Hepatocyte (in vitro differentiated cells): ENCODE results near the gene CCDC86. TPM values are rescaled to one million over a fixed set of nuclear protein-coding genes. Genes with fewer than 3 reads are reported as not detected.

Experiments used
- DNase-seq: peaks from one replicate; pipeline ENCODE4 v3.0.0-alpha.2; 2016; ENCODE audit warnings: low spot score
- H2AFZ ChIP-seq: fragments of 200-600 bp; sonication (generic); 2 replicates; pipeline ENCODE4 v1.6.0; 2016; ENCODE audit warnings: antibody characterized with exemption, mild to moderate bottlenecking
- H3K27ac ChIP-seq: fragments of 200-600 bp; sonication (generic); 2 replicates; pipeline ENCODE4 v1.5.1; 2016; ENCODE audit warnings: mild to moderate bottlenecking
- H3K27me3 ChIP-seq: fragments of 200-600 bp; sonication (generic); 2 replicates; pipeline ENCODE4 v1.6.1; 2016
- H3K36me3 ChIP-seq: fragments of 200-600 bp; sonication (generic); replicated peaks from 2 replicates; pipeline ENCODE4 v1.5.1; 2016; ENCODE audit warnings: low read depth; ENCODE audit not compliant: insufficient read depth
- H3K4me1 ChIP-seq: fragments of 200-600 bp; sonication (generic); 2 replicates; pipeline ENCODE4 v1.5.1; 2016; ENCODE audit warnings: mild to moderate bottlenecking, moderate library complexity; ENCODE audit not compliant: insufficient read depth
- H3K4me2 ChIP-seq: fragments of 200-600 bp; sonication (generic); 2 replicates; pipeline ENCODE4 v1.6.0; 2016
- H3K4me3 ChIP-seq: fragments of 200-600 bp; sonication (generic); 2 replicates; pipeline ENCODE4 v1.5.1; 2016; ENCODE audit warnings: mild to moderate bottlenecking
- H3K79me2 ChIP-seq: fragments of 200-600 bp; sonication (generic); 2 replicates; pipeline ENCODE4 v1.6.0; 2017; ENCODE audit warnings: mild to moderate bottlenecking
- H3K9me2 ChIP-seq: fragments of 200-600 bp; sonication (generic); replicated peaks from 2 replicates; pipeline ENCODE4 v1.6.0; 2017; ENCODE audit warnings: mild to moderate bottlenecking; ENCODE audit not compliant: insufficient read depth
- H3K9me3 ChIP-seq: fragments of 200-600 bp; sonication (generic); 2 replicates; pipeline ENCODE4 v1.5.1; 2016; ENCODE audit warnings: low read depth, mild to moderate bottlenecking
- H4K20me1 ChIP-seq: fragments of 200-600 bp; sonication (generic); 2 replicates; pipeline ENCODE4 v1.6.0; 2016; ENCODE audit warnings: mild to moderate bottlenecking; ENCODE audit not compliant: insufficient read depth, poor library complexity, severe bottlenecking
- EZH2 ChIP-seq: fragments of 200-600 bp; sonication (generic); IDR thresholded peaks from 2 replicates; pipeline ENCODE4 v1.6.1; 2016; ENCODE audit warnings: antibody characterized with exemption, mild to moderate bottlenecking, borderline replicate concordance
- EZH2phosphoT487 ChIP-seq: fragments of 200-600 bp; sonication (generic); IDR thresholded peaks from one replicate; pipeline ENCODE4 v1.6.1; 2018; ENCODE audit warnings: antibody characterized with exemption, mild to moderate bottlenecking, low read depth, moderate library complexity; ENCODE audit not compliant: unreplicated experiment, severe bottlenecking
- WGBS: methylation state at CpG from one replicate; pipeline ENCODE4 v1.1.6; 2016; ENCODE audit warnings: low lambda C conversion rate; ENCODE audit errors: missing lambda C conversion rate; 5-methylcytosine and 5-hydroxymethylcytosine counted together
- polyA plus RNA-seq: library from polyadenylated mRNA; unstranded; fragments of >200 nt; fragmentation: Nextera tagmentation; extraction: Ambion mirVana; gene quantifications from 2 replicates; pipeline ENCODE4 v1.2.1, GENCODE V29; 2016
- total RNA-seq: library from RNA; depleted of rRNA; stranded (reverse); fragments of >200 nt; gene quantifications from 2 replicates; pipeline ENCODE4 v1.2.3, GENCODE V29; 2014
- TF ChIP-seq, protein P1 (sequence below): fragments of 200-600 bp; sonication (generic); IDR thresholded peaks from 2 replicates; pipeline ENCODE4 v1.5.1; 2016; ENCODE audit warnings: antibody characterized with exemption, mild to moderate bottlenecking; ENCODE audit not compliant: poor library complexity

The CCDC86 gene
- total and polyA plus RNA-seq, 2 experiments from 2014 or later: 9.1 to 25.3 TPM

DNA sequence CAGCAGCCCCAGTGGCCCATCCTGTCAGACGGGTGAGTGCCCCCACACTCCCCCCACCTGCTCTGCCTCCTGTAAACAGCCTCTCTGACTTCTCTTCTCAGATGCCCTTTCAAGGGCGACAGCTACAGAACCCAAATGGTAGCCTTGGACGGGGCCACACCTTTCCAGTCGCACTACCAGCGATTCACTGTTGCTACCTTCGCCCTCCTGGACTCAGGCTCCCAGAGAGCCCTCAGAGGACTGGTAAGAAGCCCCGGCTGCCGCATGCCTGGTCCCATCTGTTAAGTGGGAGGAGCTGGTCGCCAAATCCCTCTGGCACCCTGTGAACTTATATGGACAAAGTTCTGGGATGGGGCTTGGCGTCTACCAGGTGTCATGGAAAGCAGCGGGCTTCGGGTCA lies 31.6 kb downstream of the CCDC86 start:
- WGBS: 92% methylated on average over 12 of the region's 12 CpGs
- Histone ChIP-seq H3K79me2 (no peaks in the 10 kb centered on the region), H3K9me3 (no peaks in the 10 kb centered on the region), H3K27ac (no peak overlapping the region), H3K4me1 (no peaks in the 10 kb centered on the region), H3K27me3 (no peaks in the 10 kb centered on the region), H3K9me2 (no peaks in the 10 kb centered on the region), H3K4me3 (no peak overlapping the region), H2AFZ (no peak overlapping the region), H4K20me1 (no peaks in the 10 kb centered on the region), H3K4me2 (no peak overlapping the region), H3K36me3 (no peaks in the 10 kb centered on the region)
- no peak for DNase-seq
- TF ChIP-seq, protein P1, sequence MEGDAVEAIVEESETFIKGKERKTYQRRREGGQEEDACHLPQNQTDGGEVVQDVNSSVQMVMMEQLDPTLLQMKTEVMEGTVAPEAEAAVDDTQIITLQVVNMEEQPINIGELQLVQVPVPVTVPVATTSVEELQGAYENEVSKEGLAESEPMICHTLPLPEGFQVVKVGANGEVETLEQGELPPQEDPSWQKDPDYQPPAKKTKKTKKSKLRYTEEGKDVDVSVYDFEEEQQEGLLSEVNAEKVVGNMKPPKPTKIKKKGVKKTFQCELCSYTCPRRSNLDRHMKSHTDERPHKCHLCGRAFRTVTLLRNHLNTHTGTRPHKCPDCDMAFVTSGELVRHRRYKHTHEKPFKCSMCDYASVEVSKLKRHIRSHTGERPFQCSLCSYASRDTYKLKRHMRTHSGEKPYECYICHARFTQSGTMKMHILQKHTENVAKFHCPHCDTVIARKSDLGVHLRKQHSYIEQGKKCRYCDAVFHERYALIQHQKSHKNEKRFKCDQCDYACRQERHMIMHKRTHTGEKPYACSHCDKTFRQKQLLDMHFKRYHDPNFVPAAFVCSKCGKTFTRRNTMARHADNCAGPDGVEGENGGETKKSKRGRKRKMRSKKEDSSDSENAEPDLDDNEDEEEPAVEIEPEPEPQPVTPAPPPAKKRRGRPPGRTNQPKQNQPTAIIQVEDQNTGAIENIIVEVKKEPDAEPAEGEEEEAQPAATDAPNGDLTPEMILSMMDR: no peak
- TF ChIP-seq EZH2phosphoT487 (no peak), EZH2 (no peak)

DNA sequence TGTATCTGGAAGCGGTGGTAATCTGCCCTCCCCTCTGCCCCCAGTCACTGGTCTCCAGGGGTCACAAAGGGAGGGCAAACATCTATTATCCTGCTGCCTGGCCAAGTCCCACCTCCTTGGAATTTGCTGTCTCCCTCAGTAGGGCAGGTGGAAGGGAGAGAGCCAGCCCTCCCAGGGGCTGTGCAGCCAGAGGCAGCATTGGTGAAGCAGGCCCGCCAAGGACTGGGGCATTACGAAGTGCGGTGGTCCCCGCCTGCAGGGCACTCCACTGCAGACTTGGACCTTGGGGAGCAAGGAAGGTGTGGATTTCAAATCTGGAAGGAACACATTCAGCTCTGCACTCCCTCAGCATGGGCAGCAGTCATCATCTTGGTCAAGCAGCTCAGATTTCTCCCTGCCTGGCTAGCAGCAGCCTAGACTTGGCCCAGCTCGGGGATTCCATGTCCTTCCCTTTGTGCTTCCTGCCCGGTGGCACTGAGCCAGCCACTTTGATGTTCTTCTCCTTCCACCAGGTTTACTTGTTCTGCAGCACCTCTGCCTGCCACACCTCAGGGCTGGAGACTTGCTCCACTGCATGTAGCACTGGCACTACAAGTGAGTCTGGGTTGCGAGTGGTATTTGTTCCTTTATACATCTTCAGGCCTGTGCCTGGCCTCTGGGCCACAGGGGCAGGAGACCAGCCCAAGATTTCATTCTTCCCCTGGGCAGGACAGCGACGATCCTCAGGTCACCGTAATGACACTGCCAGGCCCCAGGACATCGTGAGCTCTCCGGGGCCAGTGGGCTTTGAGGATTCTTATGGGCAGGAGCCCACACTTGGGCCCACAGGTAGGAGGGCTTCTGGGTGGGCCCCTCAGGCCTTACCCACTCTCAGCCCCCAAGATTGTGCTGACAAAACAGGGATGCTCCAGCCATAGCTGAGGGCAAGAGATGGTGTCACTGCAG lies 32.8 kb downstream of the CCDC86 start:
- Histone ChIP-seq H2AFZ (no peak overlapping the region), H3K4me1 (no peaks in the 10 kb centered on the region), H3K36me3 (no peaks in the 10 kb centered on the region), H3K9me2 (no peaks in the 10 kb centered on the region), H3K4me3 (no peak overlapping the region), H3K27me3 (no peaks in the 10 kb centered on the region), H4K20me1 (no peaks in the 10 kb centered on the region), H3K9me3 (no peaks in the 10 kb centered on the region), H3K27ac (no peak overlapping the region), H3K79me2 (no peaks in the 10 kb centered on the region), H3K4me2 (no peak overlapping the region)
- DNase-seq: no peak
- TF ChIP-seq EZH2: no peak
- WGBS: 96% methylated on average over 13 of the region's 13 CpGs

DNA sequence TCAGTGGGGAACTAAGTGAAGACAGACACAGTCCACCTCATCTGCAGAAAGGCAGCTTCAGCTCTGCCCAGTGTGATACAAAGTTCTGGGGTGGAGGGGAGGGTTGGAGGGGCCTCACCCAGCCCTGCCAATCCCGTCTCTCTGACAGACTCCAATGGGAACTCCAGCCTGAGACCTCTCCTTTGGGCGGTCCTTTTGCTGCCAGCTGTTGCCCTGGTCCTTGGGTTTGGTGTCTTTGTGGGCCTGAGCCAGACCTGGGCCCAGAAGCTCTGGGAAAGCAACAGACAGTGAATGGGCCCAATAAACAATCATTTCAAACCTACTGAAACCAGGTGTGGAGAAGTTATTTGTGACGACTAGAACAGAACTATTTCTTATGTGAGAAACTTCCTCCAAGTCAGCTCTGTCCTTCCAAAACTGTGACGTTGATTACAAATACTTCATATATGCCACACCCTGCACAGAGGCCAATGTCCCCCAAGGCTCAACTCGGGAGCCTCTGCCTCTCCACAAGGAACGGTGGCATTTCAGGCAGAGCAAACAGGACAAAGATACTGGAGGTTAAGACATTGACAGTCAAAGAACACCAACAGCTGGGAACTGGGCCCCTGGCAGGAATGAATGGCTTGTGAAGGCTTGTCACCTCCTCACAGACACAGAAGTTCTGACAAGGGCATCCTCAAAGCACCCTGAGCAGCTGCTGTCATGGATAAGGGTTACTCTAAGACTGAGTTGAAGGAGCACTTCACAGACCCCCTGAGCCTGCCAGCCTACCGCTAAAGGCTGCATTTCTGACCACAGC lies 33.7 kb downstream of the CCDC86 start:
- H3K36me3 ChIP-seq: no peaks in the 10 kb centered on the region
- H3K4me2 ChIP-seq: no peak overlapping the region
- no peaks in the 10 kb centered on the region for H3K27me3 ChIP-seq
- H3K9me2 ChIP-seq: no peaks in the 10 kb centered on the region
- no peak for DNase-seq
- peak overlapping the region; percentile 34 for H3K27ac ChIP-seq
- no peaks in the 10 kb centered on the region for H4K20me1 ChIP-seq
- H3K4me1 ChIP-seq: no peaks in the 10 kb centered on the region
- H3K4me3 ChIP-seq: no peak overlapping the region
- WGBS: 93% methylated on average over 7 of the region's 7 CpGs
- H3K9me3 ChIP-seq: no peaks in the 10 kb centered on the region
- no peak overlapping the region for H2AFZ ChIP-seq
- H3K79me2 ChIP-seq: no peaks in the 10 kb centered on the region
- TF ChIP-seq EZH2 (no peak), EZH2phosphoT487 (no peak)
- TF ChIP-seq, protein P1: no peak

DNA sequence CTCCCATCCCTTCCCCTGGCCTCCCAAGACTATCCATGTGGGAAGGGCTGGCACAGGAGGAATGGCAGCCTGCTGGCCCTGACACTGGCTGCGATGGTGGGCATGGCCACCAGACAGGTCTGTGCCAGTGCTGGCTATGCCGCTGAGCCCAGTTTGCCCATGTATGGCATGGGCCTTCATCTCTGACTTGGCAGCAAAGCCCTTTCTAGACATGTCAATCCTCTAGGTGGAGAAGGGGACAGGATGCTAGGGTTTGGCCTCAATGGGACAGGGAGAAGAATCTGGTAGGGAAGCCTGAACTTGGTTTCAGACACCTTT lies 34.2 kb downstream of the CCDC86 start:
- Histone ChIP-seq H3K9me3 (no peaks in the 10 kb centered on the region), H3K4me3 (no peak overlapping the region), H4K20me1 (no peaks in the 10 kb centered on the region), H3K4me1 (no peaks in the 10 kb centered on the region), H3K9me2 (no peaks in the 10 kb centered on the region), H3K79me2 (no peaks in the 10 kb centered on the region), H3K36me3 (no peaks in the 10 kb centered on the region), H3K4me2 (no peak overlapping the region), H2AFZ (no peak overlapping the region), H3K27ac (peak overlapping the region; percentile 34), H3K27me3 (no peaks in the 10 kb centered on the region)
- TF ChIP-seq, protein P1: no peak
- TF ChIP-seq EZH2 (no peak), EZH2phosphoT487 (no peak)
- 91% methylated on average over 2 of the region's 2 CpGs for WGBS
- DNase-seq: no peak
